ENCODE data around the gene FAM98C.

GRCh38 chr19:38389957-38390924 is 12.7 kb upstream of the FAM98C start:
- TF ChIP-seq ZNF879 (CRISPR knock-in tag; IDR thresholded peaks at IDR 0.05) (no peak), SMAD9 (CRISPR knock-in tag; IDR thresholded peaks at IDR 0.05) (no peak), ZNF672 (CRISPR knock-in tag; IDR thresholded peaks at IDR 0.05) (no peak), RFX3 (CRISPR knock-in tag; IDR thresholded peaks at IDR 0.05) (no peak), ZNF350 (CRISPR knock-in tag; IDR thresholded peaks at IDR 0.05; ENCODE audit: borderline replicate concordance, low read depth) (no peak)
